GM21367 (cell line): ENCODE measurements around the gene ACADVL.
"Not testable (repeated sequence)": the region's sequence is repeated elsewhere in the genome, so short reads cannot be mapped to it uniquely, and the experiment has no call there.

ENCODE experiments used
- ATAC-seq: cut with Tn5 transposase; IDR thresholded peaks from one replicate; pipeline ENCODE4 v1.9.1; 2021; ENCODE audit not compliant: unreplicated experiment

The ACADVL gene

GRCh38 chr17:7234083-7234951 lies 14.6 kb downstream of the ACADVL start, which contains the start of gene DVL2:
Gene DVL2 (minus strand): TSS chr17:7234517. CDS start chr17:7234262, 255 bp downstream.
- ATAC-seq, result no peak

DNA sequence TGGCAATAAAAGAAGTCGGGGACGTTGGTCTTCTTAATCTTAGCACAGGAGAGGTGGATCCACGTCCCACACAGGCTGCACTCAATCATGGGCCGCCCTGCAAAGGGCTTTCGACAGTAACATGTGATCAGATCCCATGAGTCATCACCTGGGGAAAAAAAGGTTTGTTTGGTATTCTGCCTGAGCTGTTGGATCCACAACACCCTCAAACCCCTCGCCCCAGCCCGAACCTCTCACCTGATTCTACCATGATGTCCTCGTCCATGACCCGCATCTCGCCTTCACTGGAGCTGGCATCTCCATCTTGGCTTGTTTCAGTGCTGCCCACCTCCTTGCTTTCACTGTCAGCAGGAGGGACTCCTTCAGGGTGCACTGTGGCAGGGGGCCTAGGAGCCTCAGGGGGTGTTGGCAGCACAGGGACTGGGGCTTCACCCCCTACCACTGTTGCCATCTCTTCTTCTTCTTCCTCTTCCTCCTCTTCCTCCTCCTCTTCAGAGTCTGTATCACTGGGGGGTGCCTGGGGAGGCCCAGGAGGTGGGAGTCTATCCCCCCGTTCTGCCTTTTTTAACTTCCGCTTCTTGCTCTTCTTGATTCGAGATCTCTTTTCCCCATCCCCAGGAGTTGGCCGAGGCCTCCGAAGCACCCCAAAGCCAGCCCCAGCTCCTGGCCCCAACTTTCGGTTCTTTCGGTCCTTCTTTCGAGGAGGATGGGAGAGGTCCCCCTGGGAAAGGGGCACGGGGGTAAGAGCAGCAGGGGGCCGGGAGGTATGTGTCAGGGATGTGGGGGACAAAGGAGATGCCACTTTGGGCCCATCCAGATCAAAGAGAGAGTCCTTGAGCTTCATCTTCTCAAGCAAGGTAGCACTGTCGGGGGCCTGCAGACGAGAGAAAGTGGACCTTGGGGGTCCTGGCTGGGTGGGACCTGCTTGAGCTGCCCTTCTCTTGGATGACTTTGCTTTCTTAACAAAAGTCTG lies 16.2 kb downstream of the ACADVL start:
- no peak for ATAC-seq

DNA sequence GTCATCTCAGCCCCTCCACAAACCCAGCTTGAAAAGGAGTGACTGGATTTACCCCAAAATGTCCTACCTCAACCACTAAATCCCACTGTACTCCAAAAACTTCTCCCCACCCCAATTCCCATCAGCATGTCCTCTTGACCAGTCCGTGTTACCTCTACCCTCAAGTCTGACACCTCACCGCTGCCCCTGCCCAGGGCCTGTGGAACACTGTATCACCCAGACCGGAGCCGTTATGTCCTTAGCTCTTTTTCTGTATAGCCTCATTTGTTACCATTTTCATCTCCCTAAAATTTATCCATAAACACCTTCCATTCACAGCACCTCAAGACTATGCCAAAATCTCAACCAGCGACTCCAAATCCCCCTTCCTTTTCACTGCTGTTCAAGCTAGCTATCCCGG lies 17.1 kb downstream of the ACADVL start:
- ATAC-seq, result no peak

DNA sequence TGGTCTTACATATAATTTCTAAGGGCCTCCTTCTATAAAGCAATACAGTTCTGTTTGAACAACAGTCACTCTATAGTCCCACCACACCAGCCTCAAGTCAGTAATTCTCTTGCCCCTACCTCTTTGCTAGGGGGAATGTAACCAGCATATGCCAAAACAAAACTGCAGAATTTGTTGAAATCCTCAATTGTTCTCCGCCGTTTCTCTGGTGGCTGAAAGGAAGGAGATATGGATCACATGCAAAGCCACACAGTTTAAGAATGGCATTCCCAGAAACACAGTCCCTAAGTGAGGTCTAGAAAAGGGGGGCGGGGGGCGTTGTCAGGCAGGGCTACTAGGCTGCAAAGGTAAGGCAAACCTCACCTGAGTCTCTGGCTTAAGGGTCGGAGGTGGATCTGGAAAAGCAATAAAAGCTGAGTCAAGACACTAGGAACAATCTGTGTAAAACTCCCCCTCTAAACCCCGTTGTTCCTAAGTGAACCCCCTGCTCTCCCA lies 17.6 kb downstream of the ACADVL start:
- no peak for ATAC-seq

- no peak for ATAC-seq
Observed at GRCh38 chr17:7237761-7238419, 18.2 kb downstream of the ACADVL start.

DNA sequence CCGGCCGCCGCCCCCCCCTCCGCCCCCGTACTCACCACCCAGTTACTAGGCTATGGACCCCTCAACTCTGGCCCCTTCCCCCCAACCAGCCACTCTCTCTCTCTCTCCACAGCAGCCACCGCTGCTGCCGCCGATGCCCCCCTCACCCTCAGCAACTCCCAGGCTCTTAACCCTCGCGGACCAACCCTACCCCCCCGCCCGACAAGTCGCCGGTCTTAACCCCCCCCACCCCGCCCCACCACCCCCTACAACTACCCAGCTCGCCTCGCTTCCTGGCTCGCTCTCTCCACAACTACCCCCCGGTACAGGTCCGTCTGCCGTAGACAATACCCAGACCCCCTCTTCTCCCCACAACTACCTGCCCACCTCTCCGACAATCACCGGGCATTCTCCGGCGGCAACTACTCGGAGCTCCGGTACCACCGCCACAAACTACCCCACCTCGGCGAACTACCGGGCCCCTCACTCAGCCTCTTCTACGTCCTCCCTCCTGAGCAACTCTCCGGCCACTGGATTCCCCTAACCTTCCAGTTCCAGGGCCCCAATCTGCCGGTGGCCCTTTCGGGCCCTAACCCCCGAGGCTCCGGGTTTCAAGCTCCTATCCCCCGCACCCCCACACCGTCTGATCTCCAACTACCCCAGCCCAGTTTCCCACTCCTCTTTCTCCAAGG lies 18.8 kb downstream of the ACADVL start:
- ATAC-seq, result no peak

DNA sequence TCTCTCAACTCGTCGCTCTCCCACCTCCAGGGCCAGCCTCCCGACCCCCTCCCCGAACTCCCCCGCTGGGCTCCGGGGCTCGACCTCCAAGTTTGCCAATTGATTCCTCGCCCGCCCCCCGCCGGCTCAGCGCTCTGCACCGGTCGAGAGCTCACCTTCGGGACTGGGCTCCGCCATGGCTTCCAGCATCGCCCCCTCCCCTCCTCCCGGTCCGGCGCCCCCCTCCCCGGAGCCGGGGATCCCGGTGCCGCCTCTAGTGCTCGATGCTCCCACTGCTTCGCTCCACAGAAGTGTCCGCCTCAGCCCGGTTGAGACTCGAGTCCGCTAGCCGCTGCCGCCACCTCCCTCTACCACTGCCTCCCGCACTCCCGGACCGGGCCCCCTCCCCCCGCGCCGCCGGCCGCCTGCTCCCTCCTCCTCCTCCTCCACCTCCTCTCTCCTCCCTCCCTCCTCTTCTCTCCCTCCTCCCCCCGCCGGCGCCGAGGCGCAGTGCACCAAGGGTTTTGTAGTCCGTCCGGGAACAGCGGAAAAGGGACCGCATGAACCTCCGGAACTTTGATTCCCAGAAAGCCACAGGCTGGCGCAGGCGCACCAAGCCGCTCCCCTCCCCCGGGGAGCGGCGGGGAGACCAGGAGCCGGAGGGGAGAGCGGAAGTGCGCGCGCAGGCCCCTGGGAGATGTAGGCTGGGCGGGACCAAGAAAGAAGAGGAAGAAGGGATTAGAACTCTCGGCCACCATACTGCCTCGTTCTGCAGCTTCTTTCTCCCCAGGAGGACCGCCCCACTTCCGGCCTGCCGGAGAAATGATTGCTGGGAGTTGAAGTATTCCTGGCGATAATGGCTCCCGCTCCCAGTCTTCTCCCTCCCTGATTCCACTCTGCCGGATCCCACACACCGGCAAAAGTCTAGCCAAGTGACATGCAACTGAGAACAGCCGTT lies 19.6 kb downstream of the ACADVL start, which contains the start of gene PHF23:
Gene PHF23, minus strand, starts transcription at position 367 of the 937 bp plus-strand sequence. Its CDS starts 178 bp downstream, at position 189.
- peak; percentile 29 for ATAC-seq

DNA sequence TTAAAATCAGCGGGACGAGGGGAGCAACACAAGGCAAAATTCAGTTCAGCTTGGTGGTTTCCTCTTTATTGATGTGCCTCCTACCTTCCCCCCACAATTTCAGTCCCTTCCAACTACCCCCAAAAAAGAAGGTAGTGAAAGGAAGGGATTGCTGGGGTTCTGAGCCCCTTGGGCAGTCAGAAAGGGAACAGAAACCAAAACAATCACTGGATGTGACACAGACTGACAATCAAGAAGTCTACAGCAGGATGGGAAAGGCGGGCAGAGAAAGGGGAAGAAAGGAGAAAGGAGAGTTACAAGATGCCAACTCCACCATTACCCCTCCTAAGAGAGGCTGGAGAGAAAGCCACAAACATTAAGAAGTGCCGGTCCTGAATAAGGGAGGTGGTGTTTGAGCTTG lies 20.6 kb downstream of the ACADVL start:
- ATAC-seq, result no peak

- ATAC-seq, result no peak
Observed at GRCh38 chr17:7241090-7241733, 21.5 kb downstream of the ACADVL start.

DNA sequence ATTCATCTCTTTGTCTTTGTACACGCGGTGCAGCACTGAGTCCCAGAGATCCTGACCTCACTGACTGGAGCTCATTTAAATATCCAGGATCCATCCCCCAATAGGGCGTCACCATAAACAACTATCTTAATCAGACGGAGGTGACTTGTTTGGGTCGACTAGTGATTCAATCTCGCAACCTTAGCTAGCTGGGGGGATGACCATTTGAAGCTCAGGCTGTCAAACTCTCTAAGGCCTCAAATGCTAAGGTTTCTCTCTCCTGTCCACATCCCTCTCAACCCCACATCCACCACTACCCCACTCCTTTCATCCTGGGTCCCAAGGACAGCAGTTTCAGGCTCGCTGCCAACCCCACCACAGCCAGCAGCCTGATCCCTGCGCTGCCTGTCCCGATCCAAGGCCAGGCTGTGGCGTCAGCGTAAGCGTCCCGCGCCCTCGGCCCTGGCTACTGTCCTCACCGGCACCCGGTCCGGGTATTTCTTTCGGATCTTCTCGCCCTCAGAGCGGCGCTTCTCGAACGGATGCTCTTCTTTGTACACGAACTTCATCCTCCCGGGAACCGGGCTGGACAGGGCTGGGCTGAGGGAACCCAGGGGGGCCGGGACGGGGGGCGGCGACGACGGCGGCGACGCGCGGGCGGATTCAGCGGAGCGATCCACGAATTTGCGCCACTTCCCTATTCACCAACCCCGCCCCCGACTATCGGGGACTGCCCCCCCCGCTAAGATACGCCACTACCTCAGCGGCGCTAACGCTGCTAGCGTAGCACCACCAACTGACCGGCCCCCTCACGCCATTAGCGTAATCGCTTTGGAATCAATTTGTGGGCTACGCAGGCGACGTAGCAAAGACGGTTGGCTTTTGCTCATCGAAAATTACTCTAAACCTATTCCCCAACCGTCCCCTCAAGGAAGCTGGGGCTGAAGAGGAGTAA lies 22.3 kb downstream of the ACADVL start, which contains the start of gene GABARAP:
Gene GABARAP, minus strand, starts transcription at position 667 of the 934 bp plus-strand sequence. Its CDS starts 119 bp downstream, at position 548.
- no peak for ATAC-seq

- ATAC-seq, result peak; percentile 41
Observed at GRCh38 chr17:7242717-7243452, 23.1 kb downstream of the ACADVL start.

GRCh38 chr17:7243453-7243729 lies 23.7 kb downstream of the ACADVL start:
- ATAC-seq, result no peak

DNA sequence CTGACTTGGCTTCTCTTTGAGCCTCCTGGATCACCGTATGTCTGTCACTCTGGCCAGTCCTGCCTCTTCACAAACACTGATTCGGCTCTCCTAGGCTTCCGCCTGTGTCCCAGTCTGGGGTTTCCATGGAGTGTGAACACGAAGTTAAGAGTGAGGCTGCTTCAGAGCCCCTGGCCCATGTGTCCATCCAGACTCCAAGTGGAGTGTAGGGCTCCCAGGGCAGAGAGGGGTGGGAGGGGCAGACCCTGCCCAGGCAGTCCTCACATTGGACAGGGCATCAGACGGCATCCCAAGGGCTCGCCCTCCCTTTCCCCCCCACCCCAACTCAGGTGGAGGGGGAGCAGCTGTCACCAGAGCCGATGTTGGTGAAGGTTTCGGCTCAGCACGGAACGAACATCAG lies 24.1 kb downstream of the ACADVL start:
- ATAC-seq, result not testable (repeated sequence)

DNA sequence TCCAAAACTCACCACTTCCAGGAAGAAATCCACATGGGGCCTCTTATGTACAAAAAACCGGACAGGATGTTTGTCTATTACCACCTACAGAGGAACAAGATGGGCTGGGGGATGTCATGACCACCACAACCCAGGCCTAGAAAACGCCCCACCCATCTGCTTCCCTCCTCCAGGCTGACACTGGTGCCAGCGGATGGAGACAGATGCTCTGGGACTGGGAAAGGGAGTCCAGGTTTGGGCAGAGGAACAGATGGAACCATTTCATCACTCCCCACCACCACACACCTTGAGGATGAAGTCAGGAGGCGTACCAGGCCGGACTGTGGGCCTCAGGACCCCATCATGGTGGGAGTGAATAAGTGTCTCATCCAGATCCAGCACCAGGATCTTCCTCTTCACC lies 27.0 kb downstream of the ACADVL start:
- ATAC-seq, result no peak

GRCh38 chr17:7248796-7249195 lies 29.1 kb downstream of the ACADVL start:
- no peak for ATAC-seq

DNA sequence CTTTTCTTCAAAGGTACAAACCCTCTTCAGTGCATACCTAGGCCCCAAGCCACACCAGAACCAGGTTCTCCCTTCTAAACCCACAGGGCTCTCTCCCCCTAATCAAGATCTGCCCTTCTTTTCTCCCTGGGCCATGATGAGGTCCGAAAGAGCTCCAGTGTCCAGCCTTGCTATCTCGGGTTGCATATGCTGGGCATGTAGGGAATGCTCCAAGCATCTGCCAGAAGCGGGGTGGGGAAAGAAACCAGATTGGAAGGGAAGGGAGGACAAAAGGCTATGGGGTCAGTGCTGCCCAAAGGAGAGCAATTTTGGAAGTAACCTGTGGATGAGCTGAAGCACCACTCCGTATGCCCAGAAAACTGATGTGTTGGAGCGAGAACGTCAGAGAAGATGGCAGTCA lies 29.5 kb downstream of the ACADVL start:
- ATAC-seq, result no peak

DNA sequence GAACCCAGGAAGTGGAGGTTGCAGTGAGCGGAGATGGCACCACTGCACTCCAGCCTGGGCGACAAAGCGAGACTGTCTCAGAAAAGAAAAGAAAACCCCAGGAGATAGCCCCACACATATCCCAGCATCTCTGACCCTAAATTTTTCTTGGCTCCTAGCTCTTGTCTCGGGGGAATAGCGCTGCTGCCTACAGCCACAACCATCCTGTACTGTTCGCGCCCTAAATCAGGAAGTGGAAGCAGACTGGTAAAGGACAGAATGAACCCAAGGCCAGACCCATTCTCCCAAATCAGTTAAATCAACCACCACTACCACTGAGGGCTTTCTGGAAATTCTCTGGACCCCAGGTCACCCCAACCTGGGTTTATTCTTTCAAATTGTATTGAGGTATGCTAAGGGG lies 30.1 kb downstream of the ACADVL start:
- no peak for ATAC-seq
